HG03095 (cell line): ENCODE measurements around the gene SNRPD3.

Source experiments
- ATAC-seq: cut with Tn5 transposase; IDR thresholded peaks from one replicate; pipeline ENCODE4 v1.9.1; 2021; ENCODE audit warnings: moderate library complexity; ENCODE audit not compliant: unreplicated experiment

The SNRPD3 gene

DNA sequence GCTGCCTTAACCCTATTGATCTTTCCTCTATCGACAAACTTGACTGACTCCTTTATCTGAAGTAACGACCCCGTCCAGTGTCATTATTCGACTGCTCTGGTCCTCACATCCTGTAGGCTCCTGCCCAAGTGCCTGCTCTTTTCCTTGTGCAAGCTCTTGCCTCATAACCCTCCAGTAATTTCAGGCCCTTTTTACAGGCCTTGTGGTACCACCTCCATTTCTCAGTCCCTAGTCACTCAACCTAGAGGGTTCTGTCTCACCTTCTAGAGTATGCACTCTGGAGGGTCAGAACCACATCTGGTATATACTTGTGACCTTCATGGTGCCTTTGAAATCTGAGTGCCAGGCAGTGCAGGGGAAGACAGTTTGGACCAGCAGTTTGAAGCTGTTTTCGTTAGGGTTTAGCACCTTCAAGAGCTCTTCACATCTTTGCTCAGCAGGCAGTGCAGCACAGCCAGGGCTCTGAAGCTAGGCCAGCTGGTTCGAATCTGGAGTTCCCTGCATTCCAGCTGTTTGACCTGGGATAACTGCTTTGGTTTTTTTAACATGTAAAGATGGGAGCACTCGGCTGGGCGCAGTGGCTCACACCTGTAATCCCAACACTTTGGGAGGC is 11.2 kb downstream of the SNRPD3 start:
- no peak for ATAC-seq

DNA sequence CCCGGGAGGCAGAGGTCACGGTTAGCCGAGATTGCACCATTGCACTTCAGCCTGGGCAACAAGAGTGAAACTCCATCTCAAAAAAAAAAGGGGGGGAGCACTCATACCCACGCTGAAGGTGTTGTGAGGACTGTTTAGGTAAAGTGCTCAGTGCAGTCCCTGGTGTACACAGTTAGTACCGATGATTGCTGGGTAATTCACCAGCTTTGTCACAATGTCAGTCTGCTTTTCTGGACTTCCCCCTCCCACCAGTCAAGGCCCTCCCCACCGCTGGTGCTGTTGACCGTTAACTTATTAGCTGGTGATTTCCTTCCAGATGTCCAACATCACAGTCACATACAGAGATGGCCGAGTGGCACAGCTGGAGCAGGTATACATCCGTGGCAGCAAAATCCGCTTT is 11.9 kb downstream of the SNRPD3 start:
- no peak for ATAC-seq

DNA sequence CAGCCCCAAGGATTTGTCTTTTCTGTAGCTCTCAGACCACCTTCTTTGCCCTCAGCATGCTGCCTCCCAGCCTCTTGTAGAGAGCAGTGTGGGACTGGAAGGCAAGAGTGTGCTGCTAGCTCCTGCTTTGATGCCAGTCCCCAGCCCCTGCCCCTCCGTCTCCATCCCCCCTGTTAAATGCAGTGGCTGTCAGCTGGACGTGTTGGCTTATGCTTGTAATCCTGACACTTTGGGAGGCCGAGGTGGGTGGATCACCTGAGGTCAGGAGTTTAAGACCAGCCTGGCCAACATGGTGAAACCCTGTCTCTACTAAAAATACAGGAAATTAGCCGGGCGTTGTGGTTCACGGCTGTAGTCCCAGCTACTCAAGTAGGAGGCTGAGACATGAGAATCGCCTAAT is 15.5 kb downstream of the SNRPD3 start:
- no peak for ATAC-seq

DNA sequence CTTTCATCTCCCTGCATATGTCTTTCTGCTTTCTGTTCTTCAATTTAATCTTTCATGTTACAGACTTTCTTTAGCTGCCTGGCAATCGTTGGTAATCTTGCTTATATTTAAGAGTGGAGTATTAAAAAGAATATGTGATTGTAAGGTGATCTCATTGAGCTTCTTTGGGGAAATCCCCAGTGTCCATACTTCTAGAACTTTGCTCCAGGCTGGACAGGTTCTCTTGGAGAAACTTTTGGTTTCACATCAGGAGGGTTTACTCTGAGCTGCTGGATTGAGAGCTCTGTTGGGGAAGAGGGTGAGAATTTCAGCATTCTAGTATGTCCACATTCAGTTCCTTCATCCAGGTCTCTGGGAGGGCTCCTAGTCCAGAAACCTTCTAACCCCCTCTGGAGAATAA is 21.0 kb downstream of the SNRPD3 start:
- ATAC-seq: no peak

DNA sequence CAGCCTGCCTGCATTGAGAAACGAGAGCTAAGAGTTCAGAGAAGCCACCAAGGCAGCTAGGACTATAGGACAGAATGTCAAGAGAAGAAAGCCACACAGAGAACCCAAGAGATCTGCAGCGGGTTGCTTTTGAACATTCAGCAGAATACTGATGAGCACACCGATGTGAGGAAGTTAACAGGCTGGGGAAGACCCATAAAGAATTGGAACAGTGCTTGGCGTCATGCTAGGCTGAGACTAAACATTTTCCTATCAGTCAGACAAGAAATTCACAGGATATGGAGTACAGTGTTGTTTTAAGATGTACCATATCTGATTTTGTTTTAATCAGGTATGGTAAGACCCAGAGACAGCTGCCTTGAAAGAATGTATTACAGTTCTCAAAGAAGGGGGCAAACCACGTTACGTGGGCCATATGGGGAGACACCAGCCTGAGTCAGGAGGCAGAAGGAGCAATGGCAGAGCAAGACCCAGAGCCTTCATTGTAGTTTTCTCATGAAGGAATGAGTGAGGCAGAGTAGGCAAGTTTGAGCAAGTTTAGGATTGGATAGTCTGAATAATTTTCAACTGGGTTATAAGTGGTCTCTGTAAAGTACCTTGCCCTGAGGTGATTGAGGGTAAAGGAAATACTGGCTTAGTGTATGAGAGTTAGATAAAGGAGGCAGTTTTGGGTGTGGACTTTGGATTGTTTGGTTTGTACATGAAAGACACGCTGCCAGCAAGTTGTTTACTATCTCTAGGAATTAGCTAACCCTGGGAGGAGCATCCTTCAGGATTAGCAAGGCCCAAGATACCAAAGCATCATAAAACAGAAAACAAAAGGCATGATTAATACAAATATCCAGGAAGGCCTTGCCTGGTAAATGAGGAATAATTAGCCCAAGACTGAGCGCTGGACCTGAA is 22.8 kb downstream of the SNRPD3 start:
- ATAC-seq: no peak

DNA sequence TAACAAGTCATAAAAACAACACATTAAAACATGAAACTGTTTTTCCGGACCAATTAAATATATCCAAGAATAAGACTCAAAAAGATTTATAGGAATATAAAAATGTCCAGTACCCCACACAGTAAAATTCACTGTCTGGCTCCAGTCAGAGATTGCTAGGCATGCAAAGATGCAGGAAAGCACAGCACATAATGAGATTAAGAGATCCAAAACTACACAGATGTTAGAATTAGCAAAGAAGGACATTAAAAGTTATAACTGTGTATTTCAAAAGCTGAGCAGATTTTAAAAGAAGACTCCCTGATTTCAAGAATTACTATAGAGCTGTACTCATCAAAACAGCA is 23.4 kb downstream of the SNRPD3 start:
- ATAC-seq: no peak

DNA sequence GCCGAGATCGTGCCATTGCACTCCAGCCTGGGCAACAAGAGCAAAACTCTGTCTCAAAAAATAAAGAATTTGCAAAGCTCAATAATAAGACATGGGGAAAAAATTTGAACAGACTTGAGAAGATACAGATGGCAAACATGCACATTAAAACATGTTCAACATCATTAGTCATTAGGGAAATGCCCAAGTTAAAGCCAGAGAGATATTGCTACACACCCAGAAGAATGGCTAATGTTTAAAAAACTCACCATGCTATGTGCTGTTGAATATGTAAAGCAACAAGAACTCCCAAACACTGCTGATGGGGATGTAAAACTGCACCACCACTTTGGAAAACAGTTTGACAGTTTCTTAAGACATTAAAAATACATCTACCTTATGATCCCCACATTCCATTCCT is 24.5 kb downstream of the SNRPD3 start:
- ATAC-seq: no peak

DNA sequence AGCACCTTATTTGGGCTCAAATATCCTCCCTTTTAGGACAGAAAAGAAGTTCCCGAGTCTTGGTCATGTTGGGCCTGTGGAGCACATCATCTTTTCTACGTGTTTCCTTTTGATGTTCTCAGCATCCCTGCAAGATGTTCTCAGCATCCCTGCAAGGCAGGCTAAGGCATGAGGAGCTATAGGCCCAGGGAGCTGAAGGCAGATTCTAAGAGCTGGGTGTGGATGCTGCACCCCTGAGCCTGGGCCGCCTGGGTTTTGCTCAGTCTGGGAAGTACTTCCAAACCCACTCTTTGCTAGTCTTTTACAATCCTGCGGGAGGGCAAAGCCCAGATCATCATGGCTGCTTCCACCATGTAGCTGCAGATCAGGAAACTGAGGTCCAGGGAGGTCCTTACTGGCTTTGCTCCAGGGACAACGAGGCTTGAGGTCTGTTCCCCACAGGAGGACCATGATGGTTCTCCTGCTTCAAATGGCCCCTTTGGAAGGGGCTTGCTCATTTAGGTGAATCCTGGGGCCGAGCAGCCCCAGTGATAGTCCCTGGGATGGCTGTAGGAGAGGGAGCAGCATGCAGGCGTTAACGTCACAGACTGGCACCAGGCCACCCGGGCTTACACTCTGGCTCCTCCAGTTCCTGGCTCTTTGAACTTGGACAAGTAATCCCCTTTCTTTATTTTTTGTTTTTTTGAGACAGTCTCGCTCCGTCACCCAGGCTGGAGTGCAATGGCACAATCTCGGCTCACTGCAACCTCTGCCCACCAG is 26.4 kb downstream of the SNRPD3 start:
- no peak for ATAC-seq

DNA sequence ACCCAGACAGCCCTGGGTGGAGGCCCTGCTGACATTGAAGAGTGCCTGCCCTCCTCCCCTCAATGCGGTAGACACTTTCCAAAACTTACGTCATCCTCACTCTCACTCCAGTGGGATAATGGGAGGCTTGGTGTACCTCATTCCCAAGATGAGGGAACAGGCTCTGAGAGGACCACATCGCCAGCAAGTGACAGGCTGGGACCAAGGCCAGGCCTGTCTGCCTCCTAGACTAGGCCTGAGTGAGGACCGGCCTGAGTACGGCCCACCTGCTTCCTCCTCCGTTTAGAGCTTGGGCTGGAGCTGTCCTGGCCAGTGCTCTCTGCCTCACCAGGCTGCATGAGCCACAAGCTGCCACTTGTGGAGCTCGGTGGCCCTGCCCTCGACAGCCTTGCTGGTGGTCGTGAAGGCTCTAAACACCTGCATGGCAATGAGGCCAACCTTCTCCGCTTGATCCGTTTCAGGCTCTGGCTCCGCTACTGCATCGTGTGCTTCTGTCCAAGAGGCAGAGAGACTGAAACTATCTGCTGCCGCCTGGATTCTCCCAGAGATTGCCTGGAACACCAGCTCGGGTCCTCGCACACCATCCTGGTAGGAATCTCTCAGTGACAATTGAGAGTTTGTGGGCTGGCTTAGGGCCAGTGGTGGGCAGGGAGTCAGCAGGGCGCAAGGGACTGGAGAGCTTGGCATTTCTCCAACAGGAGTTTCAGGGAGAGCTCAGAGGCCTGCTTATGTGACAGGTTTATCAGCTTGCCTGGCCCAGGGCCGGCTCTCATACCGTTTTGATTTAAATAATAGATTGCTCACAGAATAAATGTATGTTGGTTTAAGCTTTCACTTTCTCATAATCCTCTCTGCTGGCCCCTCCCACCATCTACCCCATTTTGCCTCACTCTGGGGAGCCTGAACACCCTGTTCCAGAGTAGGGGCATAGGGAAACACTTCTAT is 27.7 kb downstream of the SNRPD3 start:
- no peak for ATAC-seq

DNA sequence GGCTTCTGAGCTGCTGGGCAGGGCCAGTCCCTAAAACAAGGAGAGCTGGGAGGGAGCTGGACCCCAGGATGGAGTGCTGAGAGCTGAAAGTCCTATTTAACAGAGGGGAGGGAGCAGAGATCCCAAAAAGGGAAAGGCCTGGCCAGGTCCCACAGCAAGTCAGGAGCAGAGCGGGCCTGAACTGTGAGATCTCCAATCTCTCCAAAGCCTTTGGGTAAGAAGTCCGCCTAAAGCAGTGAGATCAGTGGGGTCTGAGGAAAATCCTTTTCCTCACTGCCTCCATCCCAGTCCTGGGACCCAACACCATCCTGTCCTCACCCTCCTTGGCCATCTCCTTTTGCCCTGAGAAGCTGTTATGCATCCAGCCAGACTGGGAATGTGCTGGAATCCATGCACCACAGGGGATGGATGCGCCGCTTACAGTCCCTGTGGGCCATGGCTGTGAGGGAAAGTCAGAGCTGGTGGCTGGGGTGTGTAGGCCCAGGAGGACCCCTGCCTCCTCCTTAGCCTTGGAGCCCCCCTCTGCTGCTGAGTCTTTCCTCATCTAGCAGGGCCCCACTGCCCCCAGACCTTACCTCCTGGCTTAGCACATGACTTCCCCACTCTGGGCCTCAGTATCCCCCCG is 28.5 kb downstream of the SNRPD3 start:
- no peak for ATAC-seq

DNA sequence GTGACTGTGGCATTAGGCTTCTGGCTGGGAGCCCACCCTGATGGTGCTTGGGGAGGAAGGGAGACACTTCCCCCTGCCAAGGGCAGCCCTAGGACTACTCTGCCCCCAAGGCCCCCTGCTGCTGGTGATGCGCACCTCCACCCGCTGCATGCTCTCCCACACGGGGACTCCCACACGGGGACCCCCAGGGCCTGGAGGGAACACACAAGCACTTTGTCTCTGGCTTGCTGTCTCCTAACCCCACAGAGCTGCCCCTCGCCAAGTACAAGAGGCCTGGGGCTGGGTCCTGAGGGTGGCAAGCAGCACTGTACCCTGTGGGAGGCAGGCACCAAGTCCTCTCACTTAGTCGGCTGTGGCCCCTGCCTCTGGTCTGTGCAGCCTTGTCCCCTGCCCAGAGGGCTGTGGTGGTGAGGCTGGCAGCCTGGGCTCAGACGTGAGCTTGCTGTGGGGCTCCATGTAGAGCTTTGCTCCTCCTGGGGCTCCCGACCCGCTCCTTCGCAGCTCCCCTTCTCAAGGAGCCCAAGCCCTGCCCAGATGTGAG is 29.1 kb downstream of the SNRPD3 start:
- ATAC-seq: no peak

DNA sequence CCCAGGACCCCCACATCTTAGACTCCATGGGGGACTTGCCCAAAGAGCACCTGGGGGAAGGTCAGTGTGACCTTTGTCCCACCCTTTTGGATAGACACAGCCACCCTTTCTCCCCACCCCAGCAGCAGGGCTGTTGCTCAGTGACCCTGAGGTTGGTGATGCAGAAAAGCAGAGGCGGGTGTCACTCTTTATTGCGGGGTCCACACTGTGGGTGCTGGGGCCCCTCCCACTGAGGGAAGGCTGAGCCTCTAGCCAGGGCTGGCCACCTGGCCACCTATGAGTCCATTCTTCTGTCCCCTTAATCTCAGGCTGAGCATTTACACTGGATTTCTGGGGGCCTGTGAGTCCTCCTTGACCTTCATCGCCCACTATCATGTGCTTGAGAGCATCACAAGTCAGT is 29.7 kb downstream of the SNRPD3 start:
- ATAC-seq: no peak

DNA sequence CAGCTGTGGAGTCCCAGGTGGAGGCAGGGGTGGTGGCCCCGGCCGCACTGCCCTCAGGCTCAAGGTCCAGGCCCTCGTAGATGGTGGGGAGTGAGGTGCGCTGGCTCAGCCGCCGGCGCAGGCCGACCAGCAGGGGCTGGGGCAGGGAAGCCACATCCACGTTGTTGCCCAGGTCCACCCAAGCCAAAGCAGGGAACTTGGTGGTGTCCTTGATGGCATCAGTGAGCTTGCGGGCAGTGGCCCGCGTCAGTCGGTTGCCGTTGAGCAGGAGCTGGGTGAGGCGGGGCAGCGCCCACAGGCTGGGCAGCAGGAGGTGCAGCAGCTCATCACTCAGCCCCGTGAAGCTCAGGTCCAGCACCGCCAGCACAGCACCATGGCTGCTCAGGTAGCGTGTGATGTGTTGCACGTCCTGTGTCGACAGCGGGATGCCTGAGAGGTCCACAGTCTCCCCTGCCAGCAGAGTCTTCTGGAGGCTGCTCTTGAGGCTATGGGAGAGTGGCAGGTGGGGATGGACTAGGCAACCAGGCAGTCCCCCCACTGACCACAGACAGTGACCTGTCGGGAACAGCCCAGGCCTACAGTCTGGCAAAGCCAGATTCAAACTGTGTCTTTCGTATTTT is 30.2 kb downstream of the SNRPD3 start:
- ATAC-seq: no peak

DNA sequence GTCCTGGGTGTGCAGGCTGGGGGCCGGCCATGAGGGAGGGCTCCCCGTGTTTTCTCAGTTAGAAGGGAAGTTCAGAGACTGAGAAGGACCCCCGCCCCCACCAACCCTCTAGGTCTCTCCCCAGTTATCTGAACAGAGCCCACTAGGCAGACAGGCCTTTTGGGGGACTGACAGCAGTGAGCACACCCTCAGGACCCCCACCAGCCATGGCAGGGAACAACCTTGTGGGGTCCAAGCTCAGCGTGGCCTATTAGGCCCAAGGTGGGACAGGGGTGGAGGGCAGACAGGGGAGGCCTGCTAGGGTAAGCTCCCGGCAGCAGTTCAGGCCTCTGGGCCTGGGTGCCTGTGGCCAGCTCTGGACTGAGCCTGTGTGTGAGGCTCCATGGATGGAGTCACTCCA is 31.5 kb downstream of the SNRPD3 start:
- no peak for ATAC-seq

DNA sequence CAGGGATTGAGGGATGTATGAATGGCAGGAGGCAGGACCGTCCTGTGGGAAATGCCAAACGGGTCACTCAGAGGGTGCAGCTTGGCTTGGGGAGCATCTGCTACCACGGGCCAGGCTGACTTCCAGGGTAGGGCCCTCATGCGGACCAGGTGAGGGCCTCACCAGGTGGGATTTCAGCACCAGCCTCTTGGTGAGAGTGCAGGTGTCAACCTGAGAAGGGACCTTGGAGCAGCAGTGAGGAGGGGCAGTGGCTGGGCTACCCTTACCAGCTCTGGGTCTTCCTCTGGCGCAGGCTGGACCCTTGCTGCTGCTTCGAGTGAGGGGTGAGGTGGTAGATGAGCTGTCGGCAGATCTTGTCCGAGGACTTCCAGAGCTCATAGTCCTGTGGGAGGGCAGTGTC is 32.1 kb downstream of the SNRPD3 start:
- no peak for ATAC-seq

DNA sequence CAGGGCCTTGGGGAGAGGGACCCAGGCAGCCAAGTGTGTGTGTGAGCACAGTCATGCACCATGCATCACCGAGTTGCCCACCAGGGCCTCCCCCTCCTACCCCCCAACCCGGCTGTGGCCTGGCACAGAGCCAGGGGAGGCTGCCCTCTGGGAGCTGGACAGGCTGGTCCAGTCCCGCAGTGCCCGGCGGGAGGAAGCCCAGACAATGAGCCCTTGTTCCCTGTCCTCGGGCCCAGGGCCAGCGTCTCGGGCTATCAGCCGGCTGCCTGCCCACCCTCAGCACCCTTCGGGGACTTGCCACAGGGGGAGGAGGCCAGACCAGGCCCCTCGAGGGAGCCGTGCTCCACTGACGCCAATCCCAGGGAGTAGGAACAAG is 32.6 kb downstream of the SNRPD3 start:
- ATAC-seq: no peak

DNA sequence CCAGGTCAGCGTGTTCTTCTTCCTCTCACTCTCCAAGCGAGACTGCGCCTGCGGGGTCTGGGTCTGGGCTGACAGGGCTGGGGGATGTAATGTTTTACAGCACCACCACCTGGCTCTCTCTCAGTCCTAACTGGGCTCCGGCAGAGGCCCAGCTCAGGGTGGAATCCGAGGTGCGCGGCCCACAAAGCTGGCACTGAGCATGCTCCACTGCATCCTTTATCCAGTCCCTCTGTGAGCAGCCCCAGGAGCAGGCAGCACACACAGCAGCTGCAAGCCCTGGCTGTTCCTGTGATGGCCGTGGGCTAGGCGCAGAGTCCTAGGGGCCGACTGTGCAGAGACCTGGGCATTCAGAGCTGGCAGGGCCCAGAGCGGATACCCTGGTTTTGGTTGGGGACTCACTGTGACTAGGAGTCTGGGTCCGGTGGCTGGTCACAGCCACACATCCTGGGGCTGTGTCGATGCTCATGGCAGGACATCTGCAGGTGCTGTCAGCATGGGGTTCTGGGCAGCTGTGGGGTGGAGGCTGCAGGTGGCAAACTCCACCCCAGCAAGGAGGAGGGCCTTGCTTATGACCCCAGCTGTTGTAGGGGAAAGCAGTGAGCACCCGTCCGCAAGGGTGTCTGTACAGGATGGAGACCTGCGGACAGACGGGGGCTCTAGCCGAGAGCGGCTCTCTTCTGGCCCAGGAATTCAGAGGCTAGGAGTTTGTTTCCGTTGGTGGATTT is 33.1 kb downstream of the SNRPD3 start:
- ATAC-seq: no peak

DNA sequence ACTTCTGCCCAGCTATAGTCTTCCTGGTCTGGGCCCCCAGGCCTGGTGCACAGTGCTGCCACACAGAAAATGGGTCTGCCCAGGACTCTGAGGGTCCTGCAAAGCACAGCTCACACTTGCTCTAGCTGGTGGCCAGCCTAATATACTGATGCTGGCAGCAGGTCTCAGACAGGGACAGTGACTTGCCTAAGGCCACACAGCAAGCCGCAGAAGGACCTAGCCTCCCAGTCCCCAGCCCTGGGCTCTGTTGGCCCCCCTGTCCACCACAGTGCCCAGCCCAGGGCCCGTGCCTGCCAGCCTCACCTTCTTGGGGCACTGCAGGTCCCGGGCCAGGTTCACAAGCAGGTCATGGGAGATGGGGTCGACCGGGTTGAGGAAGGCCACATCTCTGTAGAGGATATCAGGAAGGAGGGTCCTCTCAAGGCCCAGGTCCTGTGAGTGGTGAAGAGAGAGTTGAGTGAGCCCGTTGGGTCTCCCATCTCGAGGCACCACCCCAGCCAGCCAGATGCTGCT is 33.8 kb downstream of the SNRPD3 start:
- no peak for ATAC-seq

DNA sequence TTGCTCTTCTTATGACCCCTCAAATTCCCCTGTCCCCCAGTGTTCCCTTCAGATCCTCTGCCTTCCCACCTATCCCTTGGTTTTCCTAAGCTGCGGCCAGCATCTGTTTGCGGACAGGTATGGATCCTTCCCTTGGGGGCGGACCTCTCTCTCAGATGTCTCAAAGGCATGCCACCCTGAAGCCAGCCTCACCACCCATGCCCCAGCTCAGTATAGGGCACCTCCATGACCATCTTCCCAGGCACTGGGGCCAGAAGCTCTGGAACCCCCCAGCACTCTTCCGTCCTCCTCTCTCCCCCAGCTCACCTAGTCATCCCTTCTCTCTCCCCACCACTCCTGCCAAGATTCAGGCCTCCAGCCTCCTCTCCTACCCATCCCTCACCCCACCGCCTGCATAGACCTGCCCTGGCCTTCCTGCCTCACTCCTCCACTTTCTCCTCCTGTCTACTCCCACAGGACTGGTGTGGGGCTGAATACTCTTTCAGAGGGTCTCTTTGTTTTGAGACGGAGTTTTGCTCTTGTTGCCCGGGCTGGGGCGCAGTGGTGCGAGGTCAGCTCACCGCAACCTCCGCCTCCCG is 34.9 kb downstream of the SNRPD3 start:
- ATAC-seq: no peak
